Breast epithelium (tissue), 3 donors: ENCODE measurements around the gene TCN2.

Experiments used
- POLR2A ChIP-seq: fragments of 450-650 bp; IDR thresholded peaks from one replicate; pipeline ENCODE4 v1.6.1; 2016; ENCODE audit warnings: antibody characterized with exemption, mild to moderate bottlenecking, moderate library complexity
- POLR2AphosphoS5 ChIP-seq, 3 donors: sonication (generic); formaldehyde crosslinking; IDR thresholded peaks; one replicate each; pipeline ENCODE4 v1.6.1; 2017; ENCODE audit warnings: antibody characterized with exemption in 3 of 3
- TF ChIP-seq, protein P1 (sequence below), 3 donors: fragments of 450-650 bp; IDR thresholded peaks; one replicate each; pipeline ENCODE4 v1.5.1; 2016 to 2017; ENCODE audit warnings: antibody characterized with exemption in 3 of 3, mild to moderate bottlenecking in 3 of 3, moderate library complexity in 3 of 3

DNA sequence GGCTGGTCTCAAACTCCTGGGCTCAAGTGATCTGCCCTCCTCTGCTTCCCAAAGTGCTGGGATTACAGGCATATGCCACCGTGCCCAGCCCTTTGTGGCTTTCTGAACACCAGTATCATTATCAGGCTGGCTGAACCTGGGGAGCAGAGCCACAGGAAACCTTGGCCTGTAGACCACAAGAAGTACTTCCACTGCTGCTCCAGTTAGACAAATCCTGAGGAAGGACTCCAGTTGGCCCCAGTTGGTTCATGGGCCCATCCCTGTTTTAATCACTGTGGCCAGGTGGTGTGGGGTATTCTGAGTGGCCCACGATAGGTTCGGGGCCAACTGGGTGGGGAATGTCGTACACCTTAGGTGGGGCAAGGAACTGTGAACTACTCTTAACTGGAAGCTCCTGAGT is 66.2 kb downstream of the TCN2 start:
- TF ChIP-seq, protein P1, sequence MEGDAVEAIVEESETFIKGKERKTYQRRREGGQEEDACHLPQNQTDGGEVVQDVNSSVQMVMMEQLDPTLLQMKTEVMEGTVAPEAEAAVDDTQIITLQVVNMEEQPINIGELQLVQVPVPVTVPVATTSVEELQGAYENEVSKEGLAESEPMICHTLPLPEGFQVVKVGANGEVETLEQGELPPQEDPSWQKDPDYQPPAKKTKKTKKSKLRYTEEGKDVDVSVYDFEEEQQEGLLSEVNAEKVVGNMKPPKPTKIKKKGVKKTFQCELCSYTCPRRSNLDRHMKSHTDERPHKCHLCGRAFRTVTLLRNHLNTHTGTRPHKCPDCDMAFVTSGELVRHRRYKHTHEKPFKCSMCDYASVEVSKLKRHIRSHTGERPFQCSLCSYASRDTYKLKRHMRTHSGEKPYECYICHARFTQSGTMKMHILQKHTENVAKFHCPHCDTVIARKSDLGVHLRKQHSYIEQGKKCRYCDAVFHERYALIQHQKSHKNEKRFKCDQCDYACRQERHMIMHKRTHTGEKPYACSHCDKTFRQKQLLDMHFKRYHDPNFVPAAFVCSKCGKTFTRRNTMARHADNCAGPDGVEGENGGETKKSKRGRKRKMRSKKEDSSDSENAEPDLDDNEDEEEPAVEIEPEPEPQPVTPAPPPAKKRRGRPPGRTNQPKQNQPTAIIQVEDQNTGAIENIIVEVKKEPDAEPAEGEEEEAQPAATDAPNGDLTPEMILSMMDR (IDR thresholded peaks at IDR 0.05): no peak
- TF ChIP-seq POLR2AphosphoS5 (IDR thresholded peaks at IDR 0.05): no peak
- no peak for TF ChIP-seq POLR2A
